ENCODE data around the gene CHKB.

DNA sequence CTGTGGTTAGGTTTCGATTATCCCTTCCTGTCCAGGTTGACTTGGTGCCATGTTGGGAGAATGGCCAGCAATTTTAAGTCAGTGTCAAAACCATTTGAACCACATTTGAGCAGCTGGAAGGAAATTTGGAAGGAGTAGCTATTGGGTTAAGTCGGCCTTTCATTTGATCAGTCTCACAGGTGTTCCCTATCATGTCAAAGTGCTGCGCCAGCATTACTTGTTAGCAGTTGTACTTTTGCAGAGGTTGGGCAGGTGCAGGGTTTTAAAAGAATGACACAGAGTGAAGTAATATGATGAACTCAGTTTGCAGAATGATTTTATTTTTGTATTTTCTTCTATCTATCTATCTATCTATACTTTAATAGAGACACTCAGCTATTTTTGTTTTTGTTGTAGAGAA, 46.4 kb downstream of the CHKB start:
- TF ChIP-seq ZNF274 (IDR thresholded peaks at IDR 0.05; ENCODE audit: low read depth, low read length) (no peak), SUZ12 (IDR thresholded peaks at IDR 0.05; ENCODE audit: extremely low read depth, insufficient read depth, insufficient read length) (no peak)
